Liver (tissue), 9 donors: ENCODE measurements around the gene PTPRN2. TPM values are rescaled to one million over a fixed set of nuclear protein-coding genes. Genes with fewer than 3 reads are reported as not detected.

ENCODE experiments used
- DNase-seq: peaks from one replicate; pipeline ENCODE4 v3.0.0-alpha.2; 2017; ENCODE audit warnings: low spot score
- H3K27ac ChIP-seq, 2 donors: one replicate each; pipeline ENCODE4 v1.7.0; 2013; ENCODE audit warnings: inconsistent platforms in 2 of 2, low read length in 2 of 2, control low read depth in 1 of 2, low read depth in 1 of 2, mild to moderate bottlenecking in 1 of 2
- H3K27me3 ChIP-seq, 4 donors: one replicate each; pipeline versions ENCODE4 v1.6.1 to v1.7.0; 2013; ENCODE audit warnings: low read length in 3 of 4, inconsistent platforms in 1 of 4, mild to moderate bottlenecking in 1 of 4, moderate library complexity in 1 of 4; ENCODE audit not compliant: control insufficient read depth in 4 of 4, insufficient read depth in 4 of 4
- H3K36me3 ChIP-seq, 4 donors: one replicate each; pipeline versions ENCODE4 v1.6.1 to v1.7.0; 2013; ENCODE audit warnings: low read length in 3 of 4, mild to moderate bottlenecking in 3 of 4, low read depth in 1 of 4, moderate library complexity in 1 of 4; ENCODE audit not compliant: control insufficient read depth in 4 of 4, insufficient read depth in 3 of 4
- H3K4me1 ChIP-seq, 4 donors: one replicate each; pipeline versions ENCODE4 v1.6.1 to v1.7.0; 2013; ENCODE audit warnings: low read length in 3 of 4, mild to moderate bottlenecking in 3 of 4, moderate library complexity in 1 of 4; ENCODE audit not compliant: control insufficient read depth in 4 of 4, insufficient read depth in 4 of 4
- H3K4me3 ChIP-seq, 3 donors: one replicate each; pipeline versions ENCODE4 v1.6.1 to v1.7.0; 2013; ENCODE audit warnings: low read length in 3 of 3, control low read depth in 1 of 3, low read depth in 1 of 3, mild to moderate bottlenecking in 1 of 3
- H3K9ac ChIP-seq, 2 donors: one replicate each; pipeline ENCODE4 v1.7.0; 2013; ENCODE audit warnings: low read length in 2 of 2, mild to moderate bottlenecking in 2 of 2, moderate library complexity in 2 of 2, control low read depth in 1 of 2, low read depth in 1 of 2
- H3K9me3 ChIP-seq, 4 donors: one replicate each; pipeline versions ENCODE4 v1.6.1 to v1.7.0; 2013; ENCODE audit warnings: low read length in 3 of 4; ENCODE audit not compliant: control insufficient read depth in 4 of 4
- ATF3 ChIP-seq: IDR thresholded peaks from 2 replicates; pipeline ENCODE4 v1.6.1; 2016; ENCODE audit warnings: antibody characterized with exemption
- CTCF ChIP-seq: fragments of 150-350 bp; IDR thresholded peaks from 2 replicates; pipeline ENCODE4 v1.5.1; 2017; ENCODE audit warnings: improper control_type of control experiment, low read depth, low read length; ENCODE audit not compliant: missing input control
- EGR1 ChIP-seq, 2 donors: IDR thresholded peaks; 2 replicates each; pipeline ENCODE4 v1.6.1; 2016 to 2018; ENCODE audit warnings: antibody characterized with exemption in 2 of 2, low read depth in 2 of 2
- FOXA1 ChIP-seq: IDR thresholded peaks from 2 replicates; pipeline ENCODE4 v1.6.1; 2016; ENCODE audit warnings: antibody characterized with exemption
- FOXA2 ChIP-seq: IDR thresholded peaks from 2 replicates; pipeline ENCODE4 v1.6.1; 2016; ENCODE audit warnings: antibody characterized with exemption
- GABPA ChIP-seq, 2 donors: IDR thresholded peaks in 1 of 2; conservative IDR thresholded peaks in 1 of 2; 2 replicates each; pipeline ENCODE4 v1.6.1; 2016; ENCODE audit warnings: antibody characterized with exemption in 2 of 2, mild to moderate bottlenecking in 1 of 2, moderate library complexity in 1 of 2
- HNF4A ChIP-seq, 2 donors: conservative IDR thresholded peaks; 2 replicates each; pipeline ENCODE4 v1.6.1; 2016; ENCODE audit warnings: antibody characterized with exemption in 2 of 2, mild to moderate bottlenecking in 2 of 2
- HNF4G ChIP-seq: IDR thresholded peaks from 2 replicates; pipeline ENCODE4 v1.6.1; 2016; ENCODE audit warnings: antibody characterized with exemption
- JUND ChIP-seq, 2 donors: IDR thresholded peaks; 2 replicates each; pipeline ENCODE4 v1.6.1; 2016; ENCODE audit warnings: antibody characterized with exemption in 2 of 2
- MAX ChIP-seq: IDR thresholded peaks from 2 replicates; pipeline ENCODE4 v1.6.1; 2016; ENCODE audit warnings: antibody characterized with exemption
- NR2F2 ChIP-seq: IDR thresholded peaks from 2 replicates; pipeline ENCODE4 v1.6.1; 2016; ENCODE audit warnings: antibody characterized with exemption
- RAD21 ChIP-seq, 2 donors: IDR thresholded peaks; 2 replicates each; pipeline ENCODE4 v1.6.1; 2016; ENCODE audit warnings: antibody characterized with exemption in 2 of 2, mild to moderate bottlenecking in 2 of 2
- REST ChIP-seq: IDR thresholded peaks from 2 replicates; pipeline ENCODE4 v1.6.1; 2016; ENCODE audit warnings: antibody characterized with exemption, mild to moderate bottlenecking
- RXRA ChIP-seq, 2 donors: IDR thresholded peaks; 2 replicates each; pipeline ENCODE4 v1.6.1; 2017 to 2018; ENCODE audit warnings: antibody characterized with exemption in 2 of 2, mild to moderate bottlenecking in 1 of 2
- SP1 ChIP-seq: IDR thresholded peaks from 2 replicates; pipeline ENCODE4 v1.6.1; 2018; ENCODE audit warnings: antibody characterized with exemption, mild to moderate bottlenecking
- TAF1 ChIP-seq: conservative IDR thresholded peaks from 2 replicates; pipeline ENCODE4 v1.6.1; 2016; ENCODE audit warnings: antibody characterized with exemption, mild to moderate bottlenecking
- YY1 ChIP-seq: IDR thresholded peaks from 2 replicates; pipeline ENCODE4 v1.6.1; 2016; ENCODE audit warnings: antibody characterized with exemption, mild to moderate bottlenecking
- ZBTB33 ChIP-seq: IDR thresholded peaks from 2 replicates; pipeline ENCODE4 v1.6.1; 2016; ENCODE audit warnings: antibody characterized with exemption
- WGBS: extraction: QIAGEN DNeasy Blood & Tissue Kit; methylation state at CpG from one replicate; pipeline ENCODE4 v1.1.7; 2013; 5-methylcytosine and 5-hydroxymethylcytosine counted together
- polyA plus RNA-seq, 2 donors: library from polyadenylated mRNA; stranded (reverse) in 1 of 2; unstranded in 1 of 2; fragments of 200-250 nt in 1 of 2; fragments of >200 nt in 1 of 2; fragmentation: Nextera tagmentation in 1 of 2; extraction: Ambion mirVana in 1 of 2; gene quantifications; one replicate each; pipeline versions ENCODE4 v1.2.1 to v1.2.3, GENCODE V29; 2013 to 2015
- total RNA-seq, 2 donors: library from RNA; depleted of rRNA; stranded (reverse); fragments of >200 nt; gene quantifications; one replicate each; pipeline ENCODE4 v1.2.3, GENCODE V29; 2014
- donor health status: healthy.
- donor health status: healthy.
- donor health status: healthy.
- donor health status: healthy.
- donor health status: healthy.

The PTPRN2 gene
- total and polyA plus RNA-seq, 4 donors: 0.75 to 1.9 (median 1.1) TPM

- Histone ChIP-seq H3K27me3 (no peaks in the 10 kb centered on the region), H3K9ac (no peak overlapping the region), H3K36me3 (no peaks in the 10 kb centered on the region), H3K27ac (no peak overlapping the region), H3K4me1 (no peaks in the 10 kb centered on the region), H3K4me3 (no peak overlapping the region), H3K9me3 (no peaks in the 10 kb centered on the region)
- 37% methylated on average over 59 of the region's 59 CpGs for WGBS
- DNase-seq: no peak
- TF ChIP-seq CTCF: no peak
- no peak for TF ChIP-seq TAF1
- no peak for TF ChIP-seq GABPA (IDR thresholded peaks at IDR 0.05 in 1 of 2, conservative IDR thresholded peaks at IDR 0.05 in 1 of 2)
- no peak for TF ChIP-seq JUND (IDR thresholded peaks at IDR 0.05)
- TF ChIP-seq REST: no peak
- no peak for TF ChIP-seq EGR1 (IDR thresholded peaks at IDR 0.05; ENCODE audit: low read depth in 2 of 2)
- no peak for TF ChIP-seq HNF4A (conservative IDR thresholded peaks at IDR 0.05)
- TF ChIP-seq ATF3: no peak
- TF ChIP-seq HNF4G: no peak
- TF ChIP-seq NR2F2: no peak
- no peak for TF ChIP-seq YY1
- no peak for TF ChIP-seq RAD21 (IDR thresholded peaks at IDR 0.05)
- TF ChIP-seq MAX: no peak
- TF ChIP-seq FOXA1: no peak
- TF ChIP-seq RXRA (IDR thresholded peaks at IDR 0.05): no peak
- TF ChIP-seq SP1: no peak
- TF ChIP-seq FOXA2: no peak
- no peak for TF ChIP-seq ZBTB33
Measured at GRCh38 chr7:158317238-158318205, 270.1 kb downstream of the PTPRN2 start.
